Measurements from ENCODE around the gene BANP. TPM values are rescaled to one million over a fixed set of nuclear protein-coding genes. Genes with fewer than 3 reads are reported as not detected.
"Not testable (repeated sequence)": the region's sequence is repeated elsewhere in the genome, so short reads cannot be mapped to it uniquely, and the experiment has no call there.

Gene BANP
- total and polyA plus RNA-seq, 4 donors = 7.4 to 35.6 (median 19.7) TPM

GRCh38 chr16:88093556-88094252 lies 142.5 kb downstream of the BANP start:
- H3K9me3 ChIP-seq (ENCODE audit: control insufficient read depth, low read length); H3K27ac ChIP-seq (ENCODE audit: low read depth in 1 of 2, low read length in 2 of 2); intact Hi-C loops (cut with DNase I); H3K4me3 ChIP-seq (ENCODE audit: low read length in 2 of 2); ATAC-seq (ENCODE audit: low FRiP score); H3K4me1 ChIP-seq (ENCODE audit: control insufficient read depth in 1 of 2, insufficient read depth in 2 of 2, low read length in 2 of 2); H3K27me3 ChIP-seq (ENCODE audit: control insufficient read depth in 1 of 2, insufficient read depth in 2 of 2, low read length in 1 of 2); H3K36me3 ChIP-seq (ENCODE audit: control insufficient read depth in 1 of 2, insufficient read depth in 2 of 2, low read length in 1 of 2): not testable (repeated sequence)
- DNase-seq = peak in 1 of 2 donors; percentile 46
- WGBS, 2 donors = 47 to 55% methylated on average over 21 to 22 of the region's 25 CpGs

DNA sequence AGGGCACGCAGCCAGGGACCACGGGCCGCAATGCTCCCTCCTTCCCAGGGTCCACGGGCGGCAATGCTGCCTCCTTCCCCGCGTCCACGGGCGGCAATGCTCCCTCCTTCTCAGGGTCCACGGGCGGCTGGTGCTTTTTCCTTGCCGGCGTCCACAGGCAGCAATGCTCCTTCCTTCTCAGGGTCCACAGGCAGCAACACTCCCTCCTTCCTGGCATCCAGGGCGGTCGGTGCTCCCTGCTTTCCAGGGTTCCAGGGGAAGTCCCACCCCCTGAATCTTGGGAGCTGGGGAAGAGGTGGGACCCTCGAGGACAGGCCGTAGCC lies 143.0 kb downstream of the BANP start:
- WGBS, 2 donors = 75 to 86% methylated on average over 16 to 17 of the region's 17 CpGs
- H3K36me3 ChIP-seq (ENCODE audit: control insufficient read depth in 1 of 2, insufficient read depth in 2 of 2, low read length in 1 of 2); H3K9me3 ChIP-seq (ENCODE audit: control insufficient read depth, low read length); H3K27ac ChIP-seq (ENCODE audit: low read depth in 1 of 2, low read length in 2 of 2); ATAC-seq (ENCODE audit: low FRiP score); H3K4me3 ChIP-seq (ENCODE audit: low read length in 2 of 2); H3K27me3 ChIP-seq (ENCODE audit: control insufficient read depth in 1 of 2, insufficient read depth in 2 of 2, low read length in 1 of 2); H3K4me1 ChIP-seq (ENCODE audit: control insufficient read depth in 1 of 2, insufficient read depth in 2 of 2, low read length in 2 of 2); intact Hi-C loops (cut with DNase I): not testable (repeated sequence)
- DNase-seq = peak in 1 of 2 donors; percentile 12

GRCh38 chr16:88094900-88095299 lies 143.7 kb downstream of the BANP start:
- H3K27me3 ChIP-seq (ENCODE audit: control insufficient read depth in 1 of 2, insufficient read depth in 2 of 2, low read length in 1 of 2); H3K9me3 ChIP-seq (ENCODE audit: control insufficient read depth, low read length); intact Hi-C loops (cut with DNase I); DNase-seq; H3K36me3 ChIP-seq (ENCODE audit: control insufficient read depth in 1 of 2, insufficient read depth in 2 of 2, low read length in 1 of 2); H3K4me3 ChIP-seq (ENCODE audit: low read length in 2 of 2); H3K4me1 ChIP-seq (ENCODE audit: control insufficient read depth in 1 of 2, insufficient read depth in 2 of 2, low read length in 2 of 2); ATAC-seq (ENCODE audit: low FRiP score); H3K27ac ChIP-seq (ENCODE audit: low read depth in 1 of 2, low read length in 2 of 2): not testable (repeated sequence)
- 94 to 97% methylated on average over 3 of the region's 3 CpGs for WGBS, 2 donors

DNA sequence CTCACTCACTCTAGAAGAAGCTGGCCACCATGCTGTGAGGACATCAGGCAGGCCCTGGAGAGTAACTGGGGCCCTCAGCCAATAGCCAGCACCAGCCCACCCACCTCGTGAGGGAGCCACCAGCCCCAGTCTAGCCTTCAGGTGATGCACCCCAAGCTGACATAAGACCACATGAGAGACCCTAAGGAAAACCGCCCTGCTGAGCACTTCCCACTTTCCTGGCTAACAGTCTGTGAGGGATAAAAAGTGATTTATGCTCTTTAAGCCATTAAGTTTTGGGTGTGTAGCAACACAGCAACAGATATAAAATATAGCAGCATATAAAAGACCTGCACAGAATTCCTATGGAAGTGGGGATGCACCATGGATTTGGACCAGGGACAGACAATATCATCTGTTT lies 145.4 kb downstream of the BANP start:
- H3K36me3 ChIP-seq (ENCODE audit: control insufficient read depth in 1 of 2, insufficient read depth in 2 of 2, low read length in 1 of 2); H3K27ac ChIP-seq (ENCODE audit: low read depth in 1 of 2, low read length in 2 of 2); H3K27me3 ChIP-seq (ENCODE audit: control insufficient read depth in 1 of 2, insufficient read depth in 2 of 2, low read length in 1 of 2); intact Hi-C loops (cut with DNase I); H3K9me3 ChIP-seq (ENCODE audit: control insufficient read depth, low read length); H3K4me1 ChIP-seq (ENCODE audit: control insufficient read depth in 1 of 2, insufficient read depth in 2 of 2, low read length in 2 of 2); DNase-seq; H3K4me3 ChIP-seq (ENCODE audit: low read length in 2 of 2); ATAC-seq (ENCODE audit: low FRiP score): not testable (repeated sequence)
- WGBS, 2 donors = 92 to 97% methylated on average over 2 of the region's 2 CpGs

- WGBS, 2 donors = 80 to 81% methylated on average over 25 of the region's 25 CpGs
- H3K9me3 ChIP-seq (ENCODE audit: control insufficient read depth, low read length); H3K4me1 ChIP-seq (ENCODE audit: control insufficient read depth in 1 of 2, insufficient read depth in 2 of 2, low read length in 2 of 2); H3K27me3 ChIP-seq (ENCODE audit: control insufficient read depth in 1 of 2, insufficient read depth in 2 of 2, low read length in 1 of 2); H3K36me3 ChIP-seq (ENCODE audit: control insufficient read depth in 1 of 2, insufficient read depth in 2 of 2, low read length in 1 of 2); DNase-seq; intact Hi-C loops (cut with DNase I); ATAC-seq (ENCODE audit: low FRiP score); H3K4me3 ChIP-seq (ENCODE audit: low read length in 2 of 2); H3K27ac ChIP-seq (ENCODE audit: low read depth in 1 of 2, low read length in 2 of 2): not testable (repeated sequence)
Measured at GRCh38 chr16:88098731-88099562, 147.7 kb downstream of the BANP start.

DNA sequence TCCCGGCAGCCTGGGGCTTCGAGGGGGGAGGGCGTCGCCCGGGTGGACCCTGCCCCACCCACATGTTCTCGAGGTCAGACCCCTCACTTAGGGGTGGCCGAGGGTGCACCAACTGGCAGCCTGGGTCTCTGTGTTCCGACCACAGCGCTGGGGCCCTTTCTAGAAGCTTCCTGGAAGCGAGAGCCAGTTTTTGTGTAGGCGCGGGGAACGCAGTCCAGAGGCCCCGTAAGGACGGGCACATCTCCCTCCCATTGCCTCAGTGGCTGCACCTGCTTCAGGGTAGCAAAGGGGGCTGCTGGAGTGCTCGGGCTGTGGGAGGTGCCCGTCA lies 148.3 kb downstream of the BANP start:
- Histone ChIP-seq H3K4me1 (ENCODE audit: control insufficient read depth in 1 of 2, insufficient read depth in 2 of 2, low read length in 2 of 2) (no peaks in the 10 kb centered on the region), H3K27ac (ENCODE audit: low read depth in 1 of 2, low read length in 2 of 2) (no peak overlapping the region), H3K27me3 (ENCODE audit: control insufficient read depth in 1 of 2, insufficient read depth in 2 of 2, low read length in 1 of 2) (no peaks in the 10 kb centered on the region), H3K36me3 (ENCODE audit: control insufficient read depth in 1 of 2, insufficient read depth in 2 of 2, low read length in 1 of 2) (no peaks in the 10 kb centered on the region), H3K9me3 (ENCODE audit: control insufficient read depth, low read length) (peaks cover 4% of the 10 kb centered on the region), H3K4me3 (ENCODE audit: low read length in 2 of 2) (no peak overlapping the region)
- intact Hi-C loops (cut with DNase I) = no loop called here
- DNase-seq (no peak), ATAC-seq (ENCODE audit: low FRiP score) (no peak)
- WGBS, 2 donors = 77 to 79% methylated on average over 17 of the region's 17 CpGs

- WGBS, 2 donors = 69 to 72% methylated on average over 14 of the region's 14 CpGs
- H3K27me3 ChIP-seq (ENCODE audit: control insufficient read depth in 1 of 2, insufficient read depth in 2 of 2, low read length in 1 of 2); ATAC-seq (ENCODE audit: low FRiP score); H3K27ac ChIP-seq (ENCODE audit: low read depth in 1 of 2, low read length in 2 of 2); H3K4me1 ChIP-seq (ENCODE audit: control insufficient read depth in 1 of 2, insufficient read depth in 2 of 2, low read length in 2 of 2); H3K4me3 ChIP-seq (ENCODE audit: low read length in 2 of 2); H3K9me3 ChIP-seq (ENCODE audit: control insufficient read depth, low read length); intact Hi-C loops (cut with DNase I); DNase-seq; H3K36me3 ChIP-seq (ENCODE audit: control insufficient read depth in 1 of 2, insufficient read depth in 2 of 2, low read length in 1 of 2): not testable (repeated sequence)
Measured at GRCh38 chr16:88099956-88100355, 148.7 kb downstream of the BANP start.

DNA sequence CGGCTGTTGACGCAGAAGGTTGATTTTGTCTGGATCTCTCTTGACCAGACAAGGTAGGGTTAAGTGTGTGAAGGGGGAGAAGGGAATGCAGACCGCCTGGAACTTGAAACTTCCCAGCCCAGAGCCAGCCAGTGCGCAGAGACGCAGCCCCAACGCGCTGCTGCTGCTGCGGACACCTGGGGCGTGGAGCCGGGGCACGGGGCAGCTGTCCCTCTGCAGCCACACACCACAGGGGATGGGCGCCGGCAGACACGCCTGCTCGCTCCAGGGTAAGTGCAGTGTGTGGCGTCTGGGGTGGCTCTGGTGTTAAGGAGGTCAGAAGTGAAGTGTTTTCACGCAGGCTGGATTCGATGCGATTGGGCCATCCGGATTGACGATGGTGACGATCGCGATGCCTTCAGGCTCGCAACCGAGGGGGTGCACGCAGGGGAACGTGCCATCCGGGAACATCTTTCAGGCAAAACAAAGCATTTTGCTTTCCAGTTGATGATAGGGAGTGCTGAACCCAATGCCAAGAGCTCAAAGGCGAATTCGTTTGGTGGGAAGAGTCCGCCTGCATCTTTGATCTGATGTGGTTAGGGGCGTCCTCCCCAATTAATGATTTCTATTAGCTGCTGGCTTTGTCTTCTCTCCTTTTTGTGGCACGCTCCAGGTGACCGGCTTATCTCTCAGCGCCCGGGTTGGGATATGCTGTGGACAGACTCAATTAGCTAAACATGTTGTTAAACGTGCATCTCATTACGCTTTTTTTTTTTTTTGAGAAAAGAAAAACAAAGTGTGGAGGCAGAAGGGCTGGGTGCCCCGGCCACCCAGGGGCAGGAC lies 149.8 kb downstream of the BANP start:
- DNase-seq = peak in 1 of 2 donors; percentile 26
- H3K4me1 ChIP-seq (ENCODE audit: control insufficient read depth in 1 of 2, insufficient read depth in 2 of 2, low read length in 2 of 2); H3K27ac ChIP-seq (ENCODE audit: low read depth in 1 of 2, low read length in 2 of 2); H3K36me3 ChIP-seq (ENCODE audit: control insufficient read depth in 1 of 2, insufficient read depth in 2 of 2, low read length in 1 of 2); intact Hi-C loops (cut with DNase I); H3K4me3 ChIP-seq (ENCODE audit: low read length in 2 of 2); H3K27me3 ChIP-seq (ENCODE audit: control insufficient read depth in 1 of 2, insufficient read depth in 2 of 2, low read length in 1 of 2); ATAC-seq (ENCODE audit: low FRiP score); H3K9me3 ChIP-seq (ENCODE audit: control insufficient read depth, low read length): not testable (repeated sequence)
- WGBS, 2 donors = 13 to 17% methylated on average over 39 to 40 of the region's 40 CpGs

All from aorta (tissue), 5 donors.